AG09309 (cell line): Measurements from ENCODE around the gene LOXL3.

ENCODE experiments used
- DNase-seq: peaks from one replicate; pipeline ENCODE4 v3.0.0-alpha.2; 2010; ENCODE audit warnings: low read depth
- H3K4me3 ChIP-seq: 2 replicates; pipeline ENCODE4 v1.5.1; 2011; ENCODE audit warnings: mild to moderate bottlenecking, low read depth, low read length, moderate library complexity; ENCODE audit not compliant: control insufficient read depth
- CTCF ChIP-seq: IDR thresholded peaks from 2 replicates; pipeline ENCODE4 v1.5.1; 2011; ENCODE audit warnings: mild to moderate bottlenecking, low read depth, low read length, inconsistent platforms; ENCODE audit not compliant: insufficient read depth, control insufficient read depth; ENCODE audit errors: missing control alignments

Gene LOXL3

GRCh38 chr2:74553892-74554819, at the start of gene LOXL3, which contains the start of gene DOK1:
Gene LOXL3 (minus strand): TSS chr2:74553942. CDS start chr2:74552634, 1,308 bp downstream.
Gene DOK1 (plus strand): TSS chr2:74554720. CDS start chr2:74554755, 35 bp downstream.
- DNase-seq, result no peak
- peak within 1 kb of the TSS; percentile 94 for H3K4me3 ChIP-seq
- TF ChIP-seq CTCF, result no peak

GRCh38 chr2:74602586-74603281, 49.0 kb upstream of the LOXL3 start:
- H3K4me3 ChIP-seq, result no peak overlapping the region
- peak; percentile 63 for DNase-seq
- no peak for TF ChIP-seq CTCF

GRCh38 chr2:74599676-74600075, 45.9 kb upstream of the LOXL3 start:
- TF ChIP-seq CTCF, result no peak
- H3K4me3 ChIP-seq, result no peak overlapping the region
- DNase-seq, result no peak

- no peak overlapping the region for H3K4me3 ChIP-seq
- no peak for DNase-seq
- TF ChIP-seq CTCF, result no peak
Measured at GRCh38 chr2:74597410-74597809, 43.7 kb upstream of the LOXL3 start.

GRCh38 chr2:74596584-74596983, 42.8 kb upstream of the LOXL3 start:
- TF ChIP-seq CTCF, result no peak
- DNase-seq, result no peak

GRCh38 chr2:74593826-74594772, 40.4 kb upstream of the LOXL3 start:
- H3K4me3 ChIP-seq, result no peak overlapping the region
- no peak for DNase-seq
- TF ChIP-seq CTCF, result no peak

More at GRCh38 chr2:74596584-74596983, 42.8 kb upstream of the LOXL3 start:
- no peak overlapping the region for H3K4me3 ChIP-seq
